OCI-LY3 (cell line): ENCODE results near the gene IHH.

Experiments used
- CTCF ChIP-seq: fragments of 200-600, 300-600 bp; sonication (generic); IDR thresholded peaks from 2 replicates; pipeline ENCODE4 v1.5.1; 2014; ENCODE audit warnings: antibody characterized with exemption, low read length, low read depth
- EZH2phosphoT487 ChIP-seq: fragments of 200-600 bp; shearing (Covaris generic); IDR thresholded peaks from 2 replicates; pipeline ENCODE4 v1.6.1; 2018; ENCODE audit warnings: antibody characterized with exemption, mixed run types, low read depth

- no peak for TF ChIP-seq CTCF
- TF ChIP-seq EZH2phosphoT487 = no peak
Measured at GRCh38 chr2:219065484-219065883, 4.8 kb upstream of the IHH start.
